GM23248 (cell line): ENCODE data around the gene DAB1.

Source experiments
- EZH2 ChIP-seq: fragments of 200-600 bp; sonication (generic); IDR thresholded peaks from 2 replicates; pipeline ENCODE4 v1.6.1; 2018; ENCODE audit warnings: antibody characterized with exemption, mild to moderate bottlenecking; ENCODE audit not compliant: insufficient read depth, poor library complexity, severe bottlenecking
- EZH2phosphoT487 ChIP-seq: fragments of 200-600 bp; sonication (generic); IDR thresholded peaks from 2 replicates; pipeline ENCODE4 v1.6.1; 2018; ENCODE audit warnings: antibody characterized with exemption, moderate library complexity, mild to moderate bottlenecking, low read depth; ENCODE audit not compliant: insufficient read depth

- TF ChIP-seq EZH2 (no peak), EZH2phosphoT487 (no peak)
These were observed 389.1 kb downstream of the DAB1 start for GRCh38 chr1:57034713-57035112.
